HG03060 (cell line): ENCODE results near the gene FBXO44.
"Not testable (repeated sequence)": the region's sequence is repeated elsewhere in the genome, so short reads cannot be mapped to it uniquely, and the experiment has no call there.

Experiments used
- ATAC-seq: cut with Tn5 transposase; IDR thresholded peaks from one replicate; pipeline ENCODE4 v1.9.1; 2021; ENCODE audit warnings: low read depth, moderate number of reproducible peaks; ENCODE audit not compliant: unreplicated experiment

FBXO44 gene, protein sequence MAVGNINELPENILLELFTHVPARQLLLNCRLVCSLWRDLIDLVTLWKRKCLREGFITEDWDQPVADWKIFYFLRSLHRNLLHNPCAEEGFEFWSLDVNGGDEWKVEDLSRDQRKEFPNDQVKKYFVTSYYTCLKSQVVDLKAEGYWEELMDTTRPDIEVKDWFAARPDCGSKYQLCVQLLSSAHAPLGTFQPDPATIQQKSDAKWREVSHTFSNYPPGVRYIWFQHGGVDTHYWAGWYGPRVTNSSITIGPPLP

DNA sequence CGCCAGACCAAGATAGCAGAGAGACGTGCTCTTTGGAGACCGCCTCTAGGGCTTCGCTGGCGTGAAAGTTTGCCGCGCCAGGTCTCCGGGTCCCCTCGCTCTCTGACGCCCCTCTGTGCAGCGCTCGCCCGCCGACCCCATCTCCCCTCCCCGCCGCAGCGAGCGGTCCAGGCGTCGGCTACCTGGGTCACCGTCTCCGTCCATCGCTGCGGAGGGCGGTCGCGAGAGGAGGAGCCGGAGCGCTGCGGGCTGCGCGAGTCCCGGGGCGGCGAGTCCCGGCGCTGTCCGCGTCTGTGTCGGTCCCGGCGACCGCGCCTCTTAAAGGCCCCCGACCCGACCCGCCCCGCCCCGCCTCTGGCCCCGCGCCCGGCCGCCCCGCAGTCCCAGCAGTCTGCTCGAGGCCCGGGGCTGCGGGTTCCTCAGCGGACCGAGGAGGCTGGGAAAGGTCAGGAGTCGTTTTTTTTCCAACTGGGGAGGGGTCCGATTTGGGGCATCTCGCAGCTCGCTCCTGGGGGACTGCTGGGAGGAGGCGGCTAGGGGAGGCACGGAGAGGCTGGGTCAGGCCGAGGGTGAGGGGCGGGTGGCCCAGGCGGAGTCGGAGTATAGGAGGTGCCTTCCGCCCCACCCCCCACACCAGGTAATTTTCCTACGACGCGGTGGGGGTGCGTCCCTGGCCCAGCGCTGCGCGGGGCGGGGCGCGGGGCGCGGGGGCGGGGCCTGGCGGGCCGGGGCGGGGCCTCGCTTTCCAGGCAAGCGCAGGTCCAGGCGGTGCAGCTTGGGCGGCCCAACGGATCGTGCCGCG, at the start of gene FBXO44, which contains the start of gene FBXO2:
Gene FBXO44, plus strand, starts transcription at position 741 of the 802 bp plus-strand sequence. CDS start 959 bp downstream, outside the sequence.
Gene FBXO2, minus strand, starts transcription at position 293 of the 802 bp plus-strand sequence. Its CDS starts 89 bp downstream, at position 204.
- ATAC-seq: no peak

DNA sequence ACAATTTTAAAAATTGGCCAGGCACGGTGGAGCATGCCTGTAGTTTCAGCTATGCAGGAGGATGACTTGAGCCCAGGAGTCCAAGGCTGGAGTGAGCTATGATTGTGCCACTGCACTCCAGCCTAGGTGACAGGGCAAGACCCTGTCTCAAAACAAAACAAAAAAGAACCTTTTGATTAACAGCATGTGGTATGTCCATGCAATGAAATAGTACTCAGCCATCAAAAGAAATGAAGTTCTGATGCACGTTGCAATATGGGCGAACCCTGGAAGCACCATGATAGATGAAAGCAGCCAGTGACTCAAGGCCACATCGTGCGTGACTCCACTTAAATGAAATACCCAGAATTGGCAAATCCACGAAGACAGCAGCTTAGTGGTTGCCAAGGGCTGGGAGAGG, 47.9 kb upstream of the FBXO44 start:
- ATAC-seq: no peak

DNA sequence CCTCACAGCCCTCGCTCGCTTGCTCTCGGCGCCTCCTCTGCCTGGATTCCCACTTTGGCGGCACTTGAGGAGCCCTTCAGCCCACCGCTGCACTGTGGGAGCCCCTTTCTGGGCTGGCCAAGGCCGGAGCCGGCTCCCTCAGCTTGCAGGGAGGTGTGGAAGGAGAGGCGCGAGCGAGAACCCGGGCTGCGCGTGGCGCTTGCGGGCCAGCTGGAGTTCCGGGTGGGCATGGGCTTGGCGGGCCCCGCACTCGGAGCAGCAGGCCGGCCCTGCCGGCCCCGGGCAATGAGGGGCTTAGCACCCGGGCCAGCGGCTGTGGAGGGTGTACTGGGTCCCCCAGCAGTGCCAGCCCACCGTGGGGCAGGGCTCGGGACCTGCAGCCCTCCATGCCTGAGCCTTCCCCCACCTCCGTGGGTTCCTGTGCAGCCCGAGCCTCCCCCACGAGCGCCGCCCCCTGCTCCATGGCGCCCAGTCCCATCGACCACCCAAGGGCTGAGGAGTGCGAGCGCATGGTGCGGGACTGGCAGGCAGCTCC, 46.0 kb upstream of the FBXO44 start:
- ATAC-seq: not testable (repeated sequence)

DNA sequence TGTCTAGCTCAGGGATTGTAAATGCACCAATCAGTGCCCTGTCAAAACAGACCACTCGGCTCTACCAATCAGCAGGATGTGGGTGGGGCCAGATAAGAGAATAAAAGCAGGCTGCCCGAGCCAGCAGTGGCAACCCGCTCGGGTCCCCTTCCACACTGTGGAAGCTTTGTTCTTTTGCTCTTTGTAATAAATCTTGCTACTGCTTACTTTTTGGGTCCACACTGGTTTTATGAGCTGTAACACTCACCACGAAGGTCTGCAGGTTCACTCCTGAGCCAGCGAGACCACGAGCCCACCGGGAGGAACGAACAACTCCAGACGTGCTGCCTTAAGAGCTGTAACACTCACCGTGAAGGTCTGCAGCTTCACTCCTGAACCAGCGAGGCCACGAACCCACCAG, 45.3 kb upstream of the FBXO44 start:
- not testable (repeated sequence) for ATAC-seq

DNA sequence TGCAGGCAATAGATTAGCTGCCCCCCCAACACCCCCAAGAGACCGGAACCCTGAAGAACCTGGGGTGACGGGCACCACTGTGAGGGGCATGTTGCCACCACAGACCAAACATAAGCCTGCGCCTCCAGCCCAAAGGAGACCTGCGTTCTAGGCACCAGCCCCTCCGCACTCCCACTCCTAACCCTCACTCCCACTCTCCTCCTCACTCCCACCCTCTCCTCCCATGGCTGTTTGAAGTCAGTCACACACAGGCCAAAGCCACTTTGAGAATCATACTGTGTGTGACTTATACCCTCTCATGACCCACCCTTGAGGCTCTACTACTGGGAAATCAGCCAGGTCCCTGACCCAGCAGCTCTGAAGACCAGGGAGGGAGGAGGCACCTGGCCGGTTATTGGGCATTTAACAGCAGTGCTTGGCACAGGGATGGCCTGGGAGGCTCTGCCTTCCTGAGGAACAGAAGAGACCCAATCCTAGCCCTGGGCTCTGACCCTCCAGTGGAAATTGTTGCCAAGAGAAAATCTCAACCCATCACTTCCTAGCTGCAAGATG, 44.0 kb upstream of the FBXO44 start:
- ATAC-seq: no peak

DNA sequence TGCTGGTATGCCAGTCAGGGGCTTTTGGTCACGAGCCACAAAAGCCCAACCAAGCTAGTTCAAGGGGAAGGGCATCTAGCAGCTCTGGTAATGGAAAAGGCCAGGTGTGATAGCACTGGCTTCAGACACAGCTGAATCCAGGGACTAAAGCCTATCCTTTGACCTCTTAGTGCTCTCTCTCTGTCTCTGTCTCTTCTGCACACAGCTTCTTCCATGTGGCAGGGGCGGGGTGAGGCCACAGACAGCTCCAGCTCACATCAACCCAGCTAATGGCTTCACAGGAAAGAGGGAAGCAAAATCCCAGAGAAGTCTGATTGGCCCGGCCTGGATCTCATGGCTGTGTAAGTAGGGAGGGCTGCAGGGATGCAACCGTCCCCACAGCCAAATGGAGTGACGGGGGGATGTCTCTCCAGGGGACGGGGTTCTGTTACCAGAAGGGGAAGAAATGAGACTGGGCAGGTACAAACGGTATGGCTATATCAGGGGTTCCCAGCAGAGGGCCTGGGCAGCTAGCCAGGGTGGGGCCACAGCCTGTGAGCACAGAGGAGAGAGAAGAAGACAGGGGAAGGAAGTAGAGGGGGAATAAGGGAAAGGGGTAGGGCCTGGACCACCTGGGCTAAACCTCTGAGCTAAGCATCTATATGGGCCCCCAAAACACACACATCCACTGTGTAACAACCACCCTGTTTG, 42.9 kb upstream of the FBXO44 start:
- no peak for ATAC-seq

GRCh38 chr1:11613347-11613746, 41.3 kb upstream of the FBXO44 start:
- ATAC-seq: no peak

DNA sequence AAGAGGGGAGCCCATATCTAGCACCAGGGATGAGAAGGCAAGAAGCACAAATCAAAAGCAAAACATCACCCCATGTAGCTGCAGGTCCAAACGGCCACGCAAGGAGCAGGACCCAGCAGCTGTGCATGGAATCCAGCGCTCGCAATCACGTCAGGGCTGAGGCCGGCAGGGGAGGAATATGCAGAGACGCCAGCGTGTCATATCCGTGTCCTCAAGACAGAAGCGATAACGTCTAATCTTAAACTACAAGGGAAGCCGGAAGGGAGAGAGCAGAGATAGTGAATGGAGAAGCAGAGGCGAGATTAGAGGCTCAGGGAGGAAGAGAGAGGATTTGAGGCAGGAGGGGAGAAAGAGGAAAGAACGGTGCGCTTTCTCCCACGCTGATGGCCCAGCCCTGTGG, 39.6 kb upstream of the FBXO44 start:
- ATAC-seq: no peak

GRCh38 chr1:11616766-11617165, 37.9 kb upstream of the FBXO44 start:
- no peak for ATAC-seq

GRCh38 chr1:11617314-11617713, 37.4 kb upstream of the FBXO44 start:
- no peak for ATAC-seq

- ATAC-seq: no peak
Observed at GRCh38 chr1:11617741-11618140, 36.9 kb upstream of the FBXO44 start.

DNA sequence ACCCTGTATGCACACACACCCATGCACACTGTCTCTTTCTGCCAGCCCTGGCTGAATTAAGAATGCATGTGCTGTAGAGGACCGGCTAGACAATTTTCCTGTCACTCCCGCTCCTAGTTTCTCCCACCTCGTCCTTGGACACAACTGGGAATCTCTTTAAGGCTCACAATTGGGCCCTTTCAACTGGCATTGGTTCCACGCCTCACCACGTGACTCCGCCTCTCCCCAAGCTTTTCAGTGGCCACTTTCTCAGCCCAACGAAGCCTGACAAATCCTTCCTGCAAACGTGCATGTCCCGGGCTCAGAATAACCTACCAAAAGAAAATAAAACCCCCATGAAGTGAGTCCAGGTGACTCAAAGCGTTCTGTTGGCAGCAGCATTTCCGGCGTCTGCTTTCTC, 34.3 kb upstream of the FBXO44 start:
- ATAC-seq: no peak

- ATAC-seq: no peak
Observed at GRCh38 chr1:11620924-11621323, 33.8 kb upstream of the FBXO44 start.

DNA sequence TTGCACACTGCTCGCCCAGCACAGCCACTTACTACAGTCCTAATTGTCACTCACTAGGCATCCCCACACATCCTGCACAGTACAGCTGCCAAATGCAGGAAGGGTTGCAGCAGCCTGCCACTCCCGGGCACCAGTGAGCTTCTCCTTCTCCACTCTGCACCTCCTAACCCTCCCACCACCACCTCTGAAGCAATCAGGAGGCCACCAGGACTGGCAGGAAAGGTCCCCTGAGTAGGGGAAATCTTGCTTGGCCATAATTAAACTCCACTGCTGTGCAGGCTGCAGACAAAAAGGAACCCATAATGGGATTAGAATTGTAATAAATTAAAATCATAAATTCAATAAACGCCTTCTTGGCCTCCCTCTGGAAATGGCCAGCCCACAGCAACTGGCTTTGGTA, 32.3 kb upstream of the FBXO44 start:
- ATAC-seq: no peak

GRCh38 chr1:11623702-11624101, 31.0 kb upstream of the FBXO44 start:
- no peak for ATAC-seq

GRCh38 chr1:11626551-11626950, 28.1 kb upstream of the FBXO44 start:
- no peak for ATAC-seq

DNA sequence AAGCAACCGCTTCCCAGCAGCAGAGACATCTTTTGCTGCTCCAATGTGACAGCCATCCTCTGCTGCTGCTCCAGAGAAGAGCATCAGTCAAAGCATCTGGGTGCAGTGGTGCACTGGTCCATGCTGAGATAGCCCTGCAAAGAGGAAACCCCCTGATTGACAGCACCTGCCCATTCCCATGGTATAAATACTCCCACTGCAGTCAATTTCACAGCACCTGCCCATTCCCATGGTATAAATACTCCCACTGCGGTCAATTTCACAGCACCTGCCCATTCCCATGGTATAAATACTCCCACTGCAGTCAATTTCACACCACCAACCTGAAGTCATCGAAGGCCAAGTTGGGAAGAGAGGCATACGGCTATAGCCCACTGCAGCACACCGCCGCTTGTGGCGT, 25.9 kb upstream of the FBXO44 start:
- no peak for ATAC-seq

DNA sequence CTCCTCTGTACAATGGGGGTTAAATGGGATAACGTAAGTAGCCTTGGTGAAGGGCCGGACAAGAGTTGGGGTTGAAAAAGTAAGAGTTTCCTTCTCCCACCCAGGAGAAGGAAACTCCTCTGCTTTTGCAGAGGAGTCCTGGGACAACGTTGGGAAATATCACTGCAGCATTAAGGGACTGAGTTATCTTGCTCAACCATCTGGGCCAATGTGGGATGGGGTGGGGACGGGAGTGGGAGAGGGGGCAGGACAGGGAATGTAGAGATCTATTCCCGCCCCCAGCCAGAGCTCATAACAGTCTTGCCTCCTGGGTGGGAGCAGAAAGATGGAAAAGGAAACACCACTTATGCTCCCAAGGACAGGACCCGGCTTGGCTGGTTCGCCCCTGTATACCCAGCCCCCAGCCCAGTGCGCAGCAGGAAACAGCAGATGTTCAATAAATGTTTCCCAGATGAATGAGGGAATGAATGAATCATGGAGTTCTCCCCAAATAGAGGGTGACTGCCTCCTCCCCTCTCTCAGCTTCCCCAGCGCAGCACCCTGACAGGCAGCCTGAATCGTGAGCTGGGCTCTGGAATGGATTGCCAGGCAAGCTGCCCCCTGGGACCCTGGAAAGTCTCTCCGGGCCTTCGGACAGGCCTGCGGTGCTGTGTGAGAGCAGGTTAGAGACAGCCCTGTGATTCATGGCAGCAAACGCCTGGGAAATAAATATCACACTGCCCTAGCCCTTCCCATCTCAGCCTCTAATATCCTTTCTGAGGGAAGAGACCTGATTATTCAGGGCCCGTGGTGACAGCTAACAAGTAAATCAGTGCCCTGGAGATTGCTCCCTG, 25.3 kb upstream of the FBXO44 start:
- ATAC-seq: no peak

- no peak for ATAC-seq
Observed at GRCh38 chr1:11634365-11635192, 20.1 kb upstream of the FBXO44 start.
